PFSK-1 (cell line): ENCODE data around the gene MRPL54.

Experiments
- FOXP2 ChIP-seq: optimal IDR thresholded peaks from 2 replicates; pipeline ENCODE3; 2011; ENCODE audit warnings: borderline replicate concordance, control low read depth, inconsistent platforms; ENCODE audit not compliant: insufficient read depth; ENCODE audit errors: extremely low read length, extremely low read depth
- POLR2AphosphoS5 ChIP-seq: IDR thresholded peaks from 2 replicates; pipeline ENCODE4 v1.6.1; 2012; ENCODE audit warnings: low read depth, mild to moderate bottlenecking, control low read depth, low read length, moderate library complexity
- SIN3A ChIP-seq: IDR thresholded peaks from 2 replicates; pipeline ENCODE4 v1.6.1; 2012; ENCODE audit warnings: mild to moderate bottlenecking, low read length, moderate library complexity, borderline replicate concordance; ENCODE audit not compliant: insufficient read depth
- TAF1 ChIP-seq: IDR thresholded peaks from 2 replicates; pipeline ENCODE4 v1.6.1; 2012; ENCODE audit warnings: low read length, control low read depth, borderline replicate concordance; ENCODE audit not compliant: insufficient read depth
- TF ChIP-seq, protein P1 (sequence below), 2 experiments: IDR thresholded peaks; 2 replicates each; pipeline versions ENCODE4 v1.6.1 to v1.8.0; 2011 to 2012; ENCODE audit warnings: low read depth in 2 of 2, low read length in 2 of 2, control low read depth in 1 of 2, inconsistent platforms in 1 of 2, mild to moderate bottlenecking in 1 of 2, moderate library complexity in 1 of 2; ENCODE audit not compliant: insufficient read depth in 1 of 2

The MRPL54 gene

DNA sequence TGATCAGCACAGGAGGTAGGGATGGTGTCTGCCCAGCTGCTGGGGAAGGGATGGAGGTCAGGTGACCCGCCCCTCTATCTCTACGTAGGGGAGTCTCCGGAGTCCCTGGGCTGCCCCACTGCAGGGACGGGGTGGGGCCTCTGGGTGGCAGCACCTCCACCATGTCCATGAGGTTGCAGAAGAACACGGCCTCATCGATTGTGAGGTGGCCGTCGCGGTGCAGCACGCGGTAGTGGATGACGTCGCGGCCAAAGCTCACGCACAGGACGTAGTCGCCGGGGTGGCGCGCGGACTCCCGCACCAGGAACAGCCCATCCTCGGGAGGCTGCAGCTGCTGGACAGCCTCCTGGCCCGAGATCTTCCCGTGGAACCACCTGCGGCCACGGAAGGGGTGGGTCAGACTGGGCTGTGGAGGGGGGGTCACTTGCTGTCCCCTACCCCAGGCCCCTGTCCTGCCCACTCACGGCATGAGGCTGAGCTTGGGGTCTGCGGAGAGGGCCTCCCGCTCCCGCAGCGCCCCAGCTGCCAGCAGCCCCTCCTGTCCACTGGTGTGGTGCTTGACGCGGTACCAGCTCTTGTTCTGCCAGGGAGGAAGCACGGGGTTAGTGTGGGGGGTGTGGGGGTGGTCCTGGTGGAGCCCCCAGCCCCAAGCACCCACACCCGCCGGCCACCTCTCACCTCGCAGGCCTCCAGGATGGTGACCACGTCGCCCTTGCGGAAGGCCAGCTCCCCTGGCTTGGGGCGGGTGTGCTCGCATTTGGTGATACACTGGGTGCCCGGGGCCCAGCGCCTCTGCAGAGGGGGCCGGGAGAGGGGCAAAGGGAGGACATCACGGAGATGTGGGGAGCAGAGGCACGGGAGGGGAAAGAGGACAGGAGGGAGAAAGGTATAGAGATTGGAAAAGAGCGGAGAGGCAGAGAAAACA lies 21.4 kb downstream of the MRPL54 start:
- TF ChIP-seq SIN3A, result no peak
- TF ChIP-seq POLR2AphosphoS5, result no peak
- no peak for TF ChIP-seq TAF1
- TF ChIP-seq, protein P1, sequence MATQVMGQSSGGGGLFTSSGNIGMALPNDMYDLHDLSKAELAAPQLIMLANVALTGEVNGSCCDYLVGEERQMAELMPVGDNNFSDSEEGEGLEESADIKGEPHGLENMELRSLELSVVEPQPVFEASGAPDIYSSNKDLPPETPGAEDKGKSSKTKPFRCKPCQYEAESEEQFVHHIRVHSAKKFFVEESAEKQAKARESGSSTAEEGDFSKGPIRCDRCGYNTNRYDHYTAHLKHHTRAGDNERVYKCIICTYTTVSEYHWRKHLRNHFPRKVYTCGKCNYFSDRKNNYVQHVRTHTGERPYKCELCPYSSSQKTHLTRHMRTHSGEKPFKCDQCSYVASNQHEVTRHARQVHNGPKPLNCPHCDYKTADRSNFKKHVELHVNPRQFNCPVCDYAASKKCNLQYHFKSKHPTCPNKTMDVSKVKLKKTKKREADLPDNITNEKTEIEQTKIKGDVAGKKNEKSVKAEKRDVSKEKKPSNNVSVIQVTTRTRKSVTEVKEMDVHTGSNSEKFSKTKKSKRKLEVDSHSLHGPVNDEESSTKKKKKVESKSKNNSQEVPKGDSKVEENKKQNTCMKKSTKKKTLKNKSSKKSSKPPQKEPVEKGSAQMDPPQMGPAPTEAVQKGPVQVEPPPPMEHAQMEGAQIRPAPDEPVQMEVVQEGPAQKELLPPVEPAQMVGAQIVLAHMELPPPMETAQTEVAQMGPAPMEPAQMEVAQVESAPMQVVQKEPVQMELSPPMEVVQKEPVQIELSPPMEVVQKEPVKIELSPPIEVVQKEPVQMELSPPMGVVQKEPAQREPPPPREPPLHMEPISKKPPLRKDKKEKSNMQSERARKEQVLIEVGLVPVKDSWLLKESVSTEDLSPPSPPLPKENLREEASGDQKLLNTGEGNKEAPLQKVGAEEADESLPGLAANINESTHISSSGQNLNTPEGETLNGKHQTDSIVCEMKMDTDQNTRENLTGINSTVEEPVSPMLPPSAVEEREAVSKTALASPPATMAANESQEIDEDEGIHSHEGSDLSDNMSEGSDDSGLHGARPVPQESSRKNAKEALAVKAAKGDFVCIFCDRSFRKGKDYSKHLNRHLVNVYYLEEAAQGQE (IDR thresholded peaks at IDR 0.05; ENCODE audit: insufficient read depth in 1 of 2, low read depth in 2 of 2, low read length in 2 of 2), result no peak
- no peak for TF ChIP-seq FOXP2

DNA sequence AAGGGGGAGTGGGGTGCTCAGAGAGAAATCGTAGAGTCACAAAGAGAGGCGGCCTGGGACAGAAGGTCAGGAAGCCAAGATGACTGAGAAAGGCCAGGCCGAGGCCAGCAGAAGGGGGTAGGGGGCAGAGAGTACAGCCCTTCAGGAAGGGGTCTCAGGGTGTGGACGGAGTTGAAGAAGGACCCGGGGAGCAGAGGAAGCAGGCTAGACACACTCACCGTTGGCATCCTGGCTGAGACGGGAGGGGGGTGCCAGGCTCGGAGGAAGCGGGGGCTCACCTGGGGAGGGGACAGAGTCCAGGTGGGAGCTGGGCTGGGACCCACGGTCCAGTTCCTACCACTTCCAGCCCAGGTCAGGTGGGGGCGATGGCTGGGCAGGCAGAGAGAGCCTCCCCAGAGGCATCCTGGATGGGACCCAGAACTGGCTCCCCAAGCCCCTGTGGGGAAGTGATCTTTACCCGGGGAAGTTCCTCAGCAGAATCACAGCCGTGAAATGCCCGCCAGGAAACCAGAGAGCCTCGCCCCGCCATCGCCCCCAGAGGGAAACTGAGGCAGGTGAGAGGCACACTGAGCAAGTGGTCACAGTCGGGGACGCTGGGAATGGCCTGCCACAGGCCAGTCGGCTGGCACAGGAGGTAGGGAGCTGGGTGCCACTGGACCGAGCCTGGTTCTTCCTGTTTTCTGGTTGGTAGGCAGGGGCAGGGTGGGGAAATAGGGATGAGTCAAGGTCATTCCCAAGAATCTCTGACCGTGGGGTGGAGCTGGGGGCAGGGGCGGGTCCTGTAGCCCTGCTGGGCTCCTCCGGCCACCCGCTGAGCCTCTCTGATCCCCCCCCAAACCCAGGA lies 22.3 kb downstream of the MRPL54 start:
- TF ChIP-seq TAF1, result no peak
- TF ChIP-seq, protein P1 (IDR thresholded peaks at IDR 0.05; ENCODE audit: insufficient read depth in 1 of 2, low read depth in 2 of 2, low read length in 2 of 2), result no peak
- TF ChIP-seq SIN3A, result no peak
- TF ChIP-seq FOXP2, result no peak
- no peak for TF ChIP-seq POLR2AphosphoS5

DNA sequence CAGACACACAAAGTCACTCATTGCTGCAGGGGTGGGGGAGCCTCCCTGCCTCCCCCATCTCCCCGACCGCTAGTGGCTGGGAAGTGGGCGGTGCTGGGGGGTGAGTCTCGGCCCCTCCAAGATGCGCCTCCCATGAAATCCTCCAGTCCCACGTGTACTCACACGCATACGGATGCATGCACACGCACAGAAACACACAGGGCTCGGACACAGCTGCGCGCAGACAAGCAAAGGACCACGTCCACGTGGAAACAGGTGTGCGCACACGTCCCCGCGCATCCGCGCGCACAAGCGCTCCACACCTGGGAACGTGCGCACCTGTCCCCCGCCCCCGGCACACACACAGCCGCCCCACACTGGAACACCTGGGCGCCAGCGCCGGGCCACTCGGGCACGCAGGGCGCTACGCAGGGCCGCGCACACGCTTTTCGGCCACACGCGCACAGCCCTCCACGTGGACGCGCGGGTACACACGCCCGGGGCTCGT lies 23.0 kb downstream of the MRPL54 start:
- TF ChIP-seq TAF1 (no peak), POLR2AphosphoS5 (no peak), SIN3A (no peak), FOXP2 (no peak)
- TF ChIP-seq, protein P1 (IDR thresholded peaks at IDR 0.05; ENCODE audit: insufficient read depth in 1 of 2, low read depth in 2 of 2, low read length in 2 of 2), result no peak

DNA sequence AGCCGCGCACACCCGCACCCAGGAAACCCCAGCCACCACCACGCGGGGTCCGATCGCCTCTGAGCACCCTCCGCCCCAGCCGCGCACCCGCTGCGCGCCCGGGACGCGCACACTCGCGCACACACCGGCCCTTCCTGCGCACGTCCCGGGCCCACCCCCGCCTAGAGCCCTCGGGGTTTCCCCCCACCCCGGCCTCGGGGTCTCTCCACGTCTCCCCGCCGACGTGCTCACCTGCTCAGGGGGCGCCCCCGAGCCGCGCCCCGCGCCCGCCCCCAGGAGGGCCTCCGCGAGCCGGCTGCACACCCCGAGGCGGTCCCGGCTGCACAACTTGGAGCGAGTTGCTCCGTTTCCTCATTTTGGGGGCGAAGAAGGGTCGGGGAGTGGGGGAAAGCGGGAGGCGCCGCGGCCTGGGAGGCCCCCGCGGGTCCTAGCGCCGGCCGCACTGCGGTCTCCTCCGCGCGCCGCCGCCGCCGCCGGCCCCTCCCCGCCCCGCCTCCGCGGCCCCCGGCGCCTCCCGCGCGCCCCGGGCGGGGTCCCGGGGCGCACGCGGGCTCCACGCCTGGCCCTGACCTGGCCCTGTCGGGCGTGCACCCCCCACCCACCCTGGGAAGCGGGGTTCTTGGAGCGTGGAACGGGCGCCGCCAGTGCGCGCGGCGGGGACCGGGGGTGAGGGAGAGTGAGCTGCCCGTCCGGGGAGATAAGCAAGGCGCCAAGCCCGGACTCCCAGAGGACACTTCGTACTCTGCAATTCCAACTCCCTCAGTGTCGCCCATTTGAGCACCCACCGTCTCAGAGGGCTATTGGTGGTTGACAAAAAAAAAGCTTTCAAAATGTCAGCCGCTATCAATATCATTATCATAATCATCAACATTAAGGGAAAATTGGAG lies 23.7 kb downstream of the MRPL54 start, which contains the start of gene MATK:
TSS of gene MATK (minus strand) at position 444 of the 887 bp plus-strand sequence. CDS start 1,246 bp downstream, outside the sequence.
- TF ChIP-seq POLR2AphosphoS5 (no peak), FOXP2 (no peak), SIN3A (no peak), TAF1 (no peak)
- TF ChIP-seq, protein P1 (IDR thresholded peaks at IDR 0.05; ENCODE audit: insufficient read depth in 1 of 2, low read depth in 2 of 2, low read length in 2 of 2), result no peak
